GM23338 (cell line): ENCODE results near the gene FAM227B.

Source experiments
- CREB1 ChIP-seq: fragments of 250-450 bp; sonication (Bioruptor Pico); IDR thresholded peaks from 2 replicates; pipeline ENCODE4 v1.5.0; 2020; ENCODE audit warnings: low read depth, mild to moderate bottlenecking, moderate library complexity
- CTCF ChIP-seq, 2 experiments: fragments of 200-600 bp in 1 of 2; sonication (generic) in 1 of 2; conservative IDR thresholded peaks; 2 replicates each; pipeline versions ENCODE4 v1.5.1 to v1.6.1; 2016 to 2017; ENCODE audit warnings: antibody characterized with exemption in 2 of 2, low read depth in 2 of 2, mild to moderate bottlenecking in 2 of 2, moderate library complexity in 1 of 2
- ETS1 ChIP-seq: IDR thresholded peaks from 2 replicates; pipeline ENCODE4 v1.6.1; 2016; ENCODE audit warnings: antibody characterized with exemption
- EZH2 ChIP-seq: fragments of 200-600 bp; sonication (generic); IDR thresholded peaks from one replicate; pipeline ENCODE4 v1.8.0; 2017; ENCODE audit warnings: antibody characterized with exemption, mild to moderate bottlenecking, low read depth; ENCODE audit not compliant: unreplicated experiment
- EZH2phosphoT487 ChIP-seq: fragments of 200-600 bp; sonication (generic); IDR thresholded peaks from one replicate; pipeline ENCODE4 v1.8.1; 2018; ENCODE audit warnings: antibody characterized with exemption; ENCODE audit not compliant: unreplicated experiment
- JUNB ChIP-seq: IDR thresholded peaks from one replicate; pipeline ENCODE4 v1.6.1; 2016; ENCODE audit warnings: antibody characterized with exemption; ENCODE audit not compliant: unreplicated experiment
- NANOG ChIP-seq: IDR thresholded peaks from 2 replicates; pipeline ENCODE4 v1.6.1; 2016; ENCODE audit warnings: antibody characterized with exemption, borderline replicate concordance
- POLR2AphosphoS5 ChIP-seq: IDR thresholded peaks from 2 replicates; pipeline ENCODE4 v1.6.1; 2016; ENCODE audit warnings: antibody characterized with exemption, low read depth
- REST ChIP-seq: IDR thresholded peaks from one replicate; pipeline ENCODE4 v1.6.1; 2018; ENCODE audit warnings: antibody characterized with exemption; ENCODE audit not compliant: unreplicated experiment
- STAT1 ChIP-seq: IDR thresholded peaks from one replicate; pipeline ENCODE4 v1.6.1; 2016; ENCODE audit warnings: antibody characterized with exemption; ENCODE audit not compliant: unreplicated experiment
- ZNF114 ChIP-seq: fragments of 250-450 bp; sonication (Bioruptor Pico); IDR thresholded peaks from 2 replicates; pipeline ENCODE4 v1.5.0; 2020; ENCODE audit warnings: mild to moderate bottlenecking, moderate library complexity
- ZNF331 ChIP-seq: fragments of 250-450 bp; sonication (Bioruptor Pico); IDR thresholded peaks from 2 replicates; pipeline ENCODE4 v1.5.0; 2020; ENCODE audit warnings: low read depth, mild to moderate bottlenecking, moderate library complexity
- ZNF462 ChIP-seq: fragments of 250-450 bp; sonication (Bioruptor Pico); IDR thresholded peaks from 2 replicates; pipeline ENCODE4 v1.5.0; 2020; ENCODE audit warnings: mild to moderate bottlenecking, moderate library complexity

- TF ChIP-seq CTCF (conservative IDR thresholded peaks at IDR 0.05; ENCODE audit: low read depth in 2 of 2), result no peak
- no peak for TF ChIP-seq EZH2
- TF ChIP-seq ETS1, result no peak
- no peak for TF ChIP-seq REST
- no peak for TF ChIP-seq POLR2AphosphoS5
- no peak for TF ChIP-seq JUNB
- no peak for TF ChIP-seq EZH2phosphoT487
- TF ChIP-seq ZNF462 (CRISPR knock-in tag), result no peak
- no peak for TF ChIP-seq NANOG
- no peak for TF ChIP-seq CREB1 (CRISPR knock-in tag)
- no peak for TF ChIP-seq ZNF331 (CRISPR knock-in tag)
- no peak for TF ChIP-seq STAT1
- no peak for TF ChIP-seq ZNF114
These were observed 326.7 kb downstream of the FAM227B start for GRCh38 chr15:49293941-49294340.
